HG03342 (cell line): ENCODE data around the gene ARSI.

Experiments
- ATAC-seq: cut with Tn5 transposase; IDR thresholded peaks from one replicate; pipeline ENCODE4 v1.9.1; 2021; ENCODE audit warnings: mild to moderate bottlenecking, moderate library complexity; ENCODE audit not compliant: unreplicated experiment

ARSI gene

GRCh38 chr5:150271296-150271692, 31.4 kb downstream of the ARSI start:
- ATAC-seq = no peak

DNA sequence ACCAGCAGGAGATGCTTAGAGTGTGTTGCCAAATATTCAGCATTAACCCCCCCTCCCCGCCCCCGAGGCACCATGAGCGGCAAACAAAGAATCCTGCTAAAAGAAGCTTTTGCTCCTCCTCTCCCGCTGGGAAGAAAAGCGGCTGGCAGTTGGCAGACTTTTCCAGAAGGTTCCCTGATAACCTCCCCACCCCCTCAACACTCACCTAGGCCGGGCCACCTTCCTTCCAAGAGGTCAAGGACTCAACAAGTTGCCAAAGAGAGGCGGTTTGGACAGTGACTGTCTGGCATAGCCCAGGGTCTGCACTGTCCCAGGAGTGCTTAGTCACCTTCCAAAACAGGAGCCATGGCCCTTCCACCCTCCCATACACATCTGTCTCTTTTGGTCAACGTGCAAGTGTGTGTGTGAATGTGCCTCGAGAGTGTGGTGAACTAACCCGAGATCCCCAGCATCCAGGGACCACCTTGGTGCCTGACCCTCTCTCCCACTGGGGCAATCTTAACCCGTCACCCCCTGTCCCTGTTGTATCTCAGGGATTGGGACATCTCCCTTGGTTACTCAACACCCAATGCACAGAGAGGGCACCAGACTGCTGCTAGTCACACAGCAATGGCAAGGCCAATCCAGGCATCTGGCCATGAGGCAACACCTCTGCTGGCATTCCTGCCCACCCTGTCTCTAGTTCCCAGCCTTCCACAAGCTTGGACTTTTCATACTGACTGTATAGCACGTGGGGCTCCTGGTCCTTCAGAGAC, 32.0 kb downstream of the ARSI start:
- no peak for ATAC-seq

GRCh38 chr5:150266871-150267291, 35.8 kb downstream of the ARSI start:
- no peak for ATAC-seq

DNA sequence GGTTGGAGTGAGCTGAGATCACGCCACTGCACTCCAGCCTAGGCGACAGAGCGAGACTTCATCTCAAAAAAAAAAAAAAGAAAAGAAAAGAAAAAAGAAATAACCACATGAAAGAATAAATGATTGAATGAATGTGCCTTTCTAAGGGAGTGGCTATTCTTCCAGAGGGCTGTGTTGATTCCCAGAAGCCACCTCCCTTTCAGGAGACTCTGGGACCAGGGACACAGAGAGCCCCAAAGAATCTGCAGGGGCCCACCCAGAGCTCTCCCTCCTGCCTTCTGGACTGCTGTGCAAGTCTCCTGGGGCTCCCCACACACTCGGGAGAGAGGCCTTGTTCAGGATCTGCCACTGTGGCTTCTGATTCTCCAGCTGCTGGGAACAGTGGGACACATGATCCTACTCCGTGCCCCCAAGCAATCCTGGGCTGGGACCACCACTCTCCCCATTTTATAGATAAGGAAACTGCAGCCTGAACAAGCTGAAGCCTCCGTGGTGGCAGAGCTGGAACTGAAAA, 36.8 kb downstream of the ARSI start:
- ATAC-seq = no peak

GRCh38 chr5:150264667-150265603, 37.8 kb downstream of the ARSI start:
- ATAC-seq = no peak

GRCh38 chr5:150263801-150264621, 38.7 kb downstream of the ARSI start:
- no peak for ATAC-seq

DNA sequence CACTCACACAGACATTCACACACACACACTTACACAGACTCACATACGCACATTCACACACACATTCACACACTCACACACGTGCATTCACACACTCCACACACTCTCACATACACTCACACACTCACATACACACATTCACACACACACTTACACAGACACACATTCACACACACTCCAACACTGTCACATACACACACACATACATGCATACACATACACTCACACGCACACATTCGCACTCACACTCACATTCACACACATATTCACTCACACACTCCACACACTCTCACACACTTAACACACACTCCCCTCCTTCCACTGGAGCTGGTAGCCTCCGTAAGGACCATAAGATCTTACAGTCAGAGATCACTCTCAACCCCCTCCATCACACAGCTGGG, 39.3 kb downstream of the ARSI start:
- ATAC-seq = no peak

GRCh38 chr5:150262502-150262901, 40.2 kb downstream of the ARSI start:
- no peak for ATAC-seq

- ATAC-seq = no peak
Observed at GRCh38 chr5:150261231-150261630, 41.5 kb downstream of the ARSI start.

DNA sequence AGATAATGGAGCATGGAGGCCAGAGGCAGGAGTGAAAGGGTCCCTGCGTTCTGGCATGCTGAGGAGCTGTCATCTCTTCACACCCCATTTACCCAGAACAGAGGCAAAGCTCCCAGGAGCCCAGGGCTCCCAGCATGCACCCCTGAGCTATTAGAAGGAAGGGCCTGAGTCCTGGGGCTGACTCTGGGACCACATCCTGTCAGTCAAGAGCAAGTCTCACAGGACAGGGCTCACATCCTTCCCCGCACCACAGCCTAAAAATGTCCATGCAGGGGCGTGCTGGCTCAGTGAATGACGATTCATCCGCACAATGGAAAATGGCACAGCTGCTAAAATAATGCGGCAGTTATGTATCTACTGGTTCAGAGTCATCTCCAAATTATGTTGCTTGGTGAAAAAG, 44.6 kb downstream of the ARSI start:
- peak; percentile 46 for ATAC-seq

DNA sequence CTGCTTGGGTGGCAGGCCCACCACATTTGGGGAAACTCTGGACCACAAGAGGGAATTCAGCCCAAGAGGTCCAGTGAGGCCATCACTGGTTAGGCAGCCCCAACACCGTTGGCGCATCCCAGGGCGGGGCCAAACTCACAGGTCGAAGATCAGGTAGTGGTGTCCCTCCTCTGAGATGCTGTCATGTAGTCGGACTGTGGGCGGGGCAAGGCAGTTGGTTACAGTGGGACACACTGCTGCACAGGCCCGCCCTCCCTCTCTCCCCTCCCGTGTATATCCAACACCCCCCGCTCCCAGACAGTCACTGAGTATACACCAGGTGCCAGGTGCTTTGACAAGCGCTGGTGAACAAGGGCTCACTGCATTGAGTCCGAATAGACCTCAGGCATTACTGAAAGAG, 45.3 kb downstream of the ARSI start:
- ATAC-seq = no peak

- ATAC-seq = no peak
Observed at GRCh38 chr5:150256410-150257064, 46.2 kb downstream of the ARSI start.

DNA sequence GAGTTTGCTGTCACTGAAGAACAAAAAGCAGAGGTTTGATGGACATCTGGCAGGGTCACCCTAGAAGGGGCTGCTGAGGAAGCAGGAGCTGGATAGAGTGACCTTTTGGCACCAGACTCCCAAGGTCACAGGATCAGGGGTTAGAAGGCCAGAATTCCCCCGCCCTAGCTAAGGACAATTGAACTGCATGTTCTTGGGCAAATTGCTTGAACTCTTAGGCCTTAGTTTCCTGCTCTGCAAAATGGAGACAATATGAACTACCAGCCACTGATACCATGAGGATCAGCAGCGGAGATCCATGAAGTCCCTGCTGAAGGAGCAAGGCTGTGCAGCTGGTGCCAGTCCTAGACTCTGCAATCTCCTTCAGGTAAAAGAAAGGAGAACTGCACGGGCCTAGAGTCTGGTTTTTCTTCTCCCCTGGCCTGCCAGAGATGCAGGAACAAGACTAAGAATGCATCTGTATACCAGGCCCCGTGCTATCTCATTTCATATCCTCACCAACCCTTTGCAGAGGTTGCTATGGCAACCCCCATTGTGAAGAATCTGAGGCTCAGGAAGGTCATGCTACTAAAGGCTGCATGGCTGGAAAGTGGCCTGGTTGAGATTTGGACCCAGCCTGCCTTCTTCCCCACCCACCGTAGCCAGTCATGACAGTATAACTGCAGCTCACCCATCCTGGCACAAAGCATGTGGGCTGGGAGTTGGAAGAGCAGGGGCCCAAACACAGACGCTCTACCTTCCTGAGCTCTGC, 46.9 kb downstream of the ARSI start:
- ATAC-seq = no peak

DNA sequence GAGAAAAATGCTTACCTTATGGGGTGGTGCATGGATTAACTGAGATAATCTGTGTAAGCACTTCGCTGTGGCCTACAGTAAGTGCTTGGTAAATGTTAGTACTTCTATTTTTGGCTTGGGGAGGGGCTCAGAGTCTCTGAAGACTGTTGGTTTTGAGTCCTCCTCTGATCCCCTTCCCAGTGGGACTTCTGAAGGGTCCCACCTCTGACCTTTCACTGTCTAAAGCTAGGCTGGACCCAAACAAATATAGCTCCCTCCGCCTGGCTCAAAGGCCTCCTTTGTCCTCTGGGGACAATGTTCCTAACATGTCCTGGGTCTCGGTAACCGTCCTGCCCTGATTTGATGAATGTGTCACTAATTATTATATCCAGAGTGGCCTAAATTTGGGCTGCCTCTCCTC, 47.9 kb downstream of the ARSI start:
- no peak for ATAC-seq

DNA sequence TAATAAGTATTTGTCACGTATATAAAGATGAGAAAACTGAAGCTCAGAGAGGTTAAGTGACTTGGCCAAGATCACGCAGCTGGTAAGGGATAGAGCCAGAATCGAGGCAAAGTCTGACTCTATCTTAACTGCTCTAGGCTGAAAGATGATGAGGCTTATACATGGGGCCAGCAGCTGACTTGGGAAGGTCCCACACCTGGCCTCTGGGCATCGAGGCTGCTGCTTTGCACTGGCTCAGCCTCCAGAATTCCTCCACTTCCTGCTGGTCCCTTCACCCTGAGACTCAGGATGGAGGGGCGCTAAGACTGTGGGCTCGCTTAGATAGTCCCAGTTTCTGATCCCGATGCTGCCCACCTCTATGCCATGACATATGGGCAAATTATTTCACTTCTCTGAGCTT, 48.3 kb downstream of the ARSI start:
- ATAC-seq = no peak

- no peak for ATAC-seq
Observed at GRCh38 chr5:150253416-150254208, 49.1 kb downstream of the ARSI start.

GRCh38 chr5:150252489-150252888, 50.2 kb downstream of the ARSI start:
- no peak for ATAC-seq

GRCh38 chr5:150251504-150251903, 51.2 kb downstream of the ARSI start:
- no peak for ATAC-seq

DNA sequence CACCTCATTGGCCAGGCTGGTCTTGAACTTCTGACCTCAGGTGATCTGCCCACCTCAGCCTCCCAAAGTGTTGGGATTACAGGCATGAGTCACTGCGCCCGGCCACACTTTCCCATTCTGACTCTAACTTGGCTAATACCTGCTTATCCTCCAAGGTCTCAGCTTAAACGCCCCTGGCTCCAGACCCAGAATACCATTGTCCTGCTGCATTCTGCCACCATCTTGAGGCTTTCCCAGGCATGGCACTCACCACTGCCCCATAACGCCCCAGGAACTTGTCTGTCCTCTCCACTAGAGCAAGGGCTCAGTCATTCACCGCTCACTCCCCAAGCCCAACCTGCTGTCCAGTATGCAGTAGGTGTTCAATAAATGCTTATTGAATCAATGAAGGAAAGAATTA, 53.0 kb downstream of the ARSI start:
- ATAC-seq = no peak
